Suprapubic skin (tissue), 4 donors: Measurements from ENCODE around the gene M6PR.

Experiments
- EP300 ChIP-seq: sonication (generic); formaldehyde crosslinking; IDR thresholded peaks from one replicate; pipeline ENCODE4 v1.6.1; 2017; ENCODE audit warnings: antibody characterized with exemption
- POLR2A ChIP-seq, 2 donors: fragments of 450-650 bp; IDR thresholded peaks; one replicate each; pipeline ENCODE4 v1.6.1; 2017; ENCODE audit warnings: antibody characterized with exemption in 2 of 2, mild to moderate bottlenecking in 2 of 2, moderate library complexity in 2 of 2
- POLR2AphosphoS5 ChIP-seq, 3 donors: sonication (generic); formaldehyde crosslinking; IDR thresholded peaks; one replicate each; pipeline ENCODE4 v1.6.1; 2017; ENCODE audit warnings: antibody characterized with exemption in 3 of 3
- TF ChIP-seq, protein P1 (sequence below), 2 donors: fragments of 200-600 bp in 1 of 2; fragments of 450-650 bp in 1 of 2; sonication (generic) in 1 of 2; IDR thresholded peaks; one replicate each; pipeline ENCODE4 v1.5.1; 2016 to 2019; ENCODE audit warnings: antibody characterized with exemption in 2 of 2, mild to moderate bottlenecking in 1 of 2, moderate library complexity in 1 of 2

GRCh38 chr12:8905546-8905945 lies 43.9 kb downstream of the M6PR start:
- TF ChIP-seq, protein P1, sequence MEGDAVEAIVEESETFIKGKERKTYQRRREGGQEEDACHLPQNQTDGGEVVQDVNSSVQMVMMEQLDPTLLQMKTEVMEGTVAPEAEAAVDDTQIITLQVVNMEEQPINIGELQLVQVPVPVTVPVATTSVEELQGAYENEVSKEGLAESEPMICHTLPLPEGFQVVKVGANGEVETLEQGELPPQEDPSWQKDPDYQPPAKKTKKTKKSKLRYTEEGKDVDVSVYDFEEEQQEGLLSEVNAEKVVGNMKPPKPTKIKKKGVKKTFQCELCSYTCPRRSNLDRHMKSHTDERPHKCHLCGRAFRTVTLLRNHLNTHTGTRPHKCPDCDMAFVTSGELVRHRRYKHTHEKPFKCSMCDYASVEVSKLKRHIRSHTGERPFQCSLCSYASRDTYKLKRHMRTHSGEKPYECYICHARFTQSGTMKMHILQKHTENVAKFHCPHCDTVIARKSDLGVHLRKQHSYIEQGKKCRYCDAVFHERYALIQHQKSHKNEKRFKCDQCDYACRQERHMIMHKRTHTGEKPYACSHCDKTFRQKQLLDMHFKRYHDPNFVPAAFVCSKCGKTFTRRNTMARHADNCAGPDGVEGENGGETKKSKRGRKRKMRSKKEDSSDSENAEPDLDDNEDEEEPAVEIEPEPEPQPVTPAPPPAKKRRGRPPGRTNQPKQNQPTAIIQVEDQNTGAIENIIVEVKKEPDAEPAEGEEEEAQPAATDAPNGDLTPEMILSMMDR (IDR thresholded peaks at IDR 0.05) = no peak
- no peak for TF ChIP-seq POLR2A (IDR thresholded peaks at IDR 0.05)
- no peak for TF ChIP-seq POLR2AphosphoS5 (IDR thresholded peaks at IDR 0.05)
- no peak for TF ChIP-seq EP300
